GM18505 (cell line): ENCODE measurements around the gene HUWE1.

Source experiments
- ATAC-seq: cut with Tn5 transposase; IDR thresholded peaks from one replicate; pipeline ENCODE4 v1.9.1; 2021; ENCODE audit not compliant: unreplicated experiment
- POLR2A ChIP-seq: IDR thresholded peaks from 4 replicates; pipeline ENCODE4 v1.6.1; 2011; ENCODE audit warnings: borderline replicate concordance; ENCODE audit not compliant: insufficient read depth, insufficient read length; ENCODE audit errors: extremely low read depth

The HUWE1 gene

GRCh38 chrX:53599781-53600396 is 86.6 kb downstream of the HUWE1 start:
- no peak for TF ChIP-seq POLR2A
- ATAC-seq, result no peak

GRCh38 chrX:53598169-53598568 is 88.3 kb downstream of the HUWE1 start:
- TF ChIP-seq POLR2A, result no peak
- ATAC-seq, result peak; percentile 44

GRCh38 chrX:53595266-53595810 is 91.2 kb downstream of the HUWE1 start:
- TF ChIP-seq POLR2A, result no peak
- no peak for ATAC-seq

DNA sequence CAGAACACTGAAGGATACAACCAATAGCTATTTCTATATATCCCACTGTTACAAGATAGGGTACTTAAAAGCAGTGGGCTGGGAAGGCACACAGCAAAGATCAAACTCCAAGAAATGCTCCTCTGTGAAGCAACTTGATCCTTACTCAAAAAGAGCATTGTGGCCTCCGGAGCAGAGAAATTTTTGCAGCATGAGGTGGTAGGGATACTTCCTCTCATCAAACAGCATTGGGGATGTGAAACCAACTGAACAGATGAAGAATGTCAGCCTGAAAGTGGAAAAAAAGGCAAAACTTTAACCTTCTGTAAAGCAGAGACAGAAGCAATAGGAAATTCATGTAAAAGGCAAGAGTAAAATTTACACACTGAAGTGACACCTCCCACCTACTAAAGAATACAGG is 92.2 kb downstream of the HUWE1 start:
- ATAC-seq, result no peak
- no peak for TF ChIP-seq POLR2A

DNA sequence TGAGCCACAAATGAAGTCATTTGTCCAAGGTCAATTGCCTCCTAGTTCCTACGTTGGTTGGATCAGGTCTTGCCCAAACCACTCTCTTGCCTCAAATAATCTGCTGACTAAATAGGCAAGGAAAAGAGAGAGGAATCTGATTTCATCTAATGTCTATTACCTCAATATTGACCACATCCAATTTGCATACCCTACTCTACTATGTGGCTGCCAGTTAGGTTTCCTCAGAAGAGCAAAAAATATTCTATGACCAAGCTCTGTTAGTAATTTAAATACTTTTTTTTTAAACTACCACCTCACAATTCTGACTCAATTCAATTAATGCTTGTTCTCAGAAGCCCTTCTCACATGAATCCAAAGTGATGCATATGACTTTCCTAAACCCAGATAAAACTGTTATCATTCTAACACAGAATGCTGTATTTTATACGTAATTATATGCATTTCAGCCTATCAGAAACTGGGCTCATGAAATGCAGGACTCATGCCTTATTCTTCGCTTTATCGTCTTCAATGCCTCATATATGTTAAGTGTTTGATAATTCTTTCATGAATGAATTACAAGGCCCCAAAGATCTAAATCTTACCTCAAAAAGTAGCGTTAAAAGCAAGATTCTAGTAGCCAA is 98.6 kb downstream of the HUWE1 start:
- no peak for ATAC-seq
- no peak for TF ChIP-seq POLR2A

DNA sequence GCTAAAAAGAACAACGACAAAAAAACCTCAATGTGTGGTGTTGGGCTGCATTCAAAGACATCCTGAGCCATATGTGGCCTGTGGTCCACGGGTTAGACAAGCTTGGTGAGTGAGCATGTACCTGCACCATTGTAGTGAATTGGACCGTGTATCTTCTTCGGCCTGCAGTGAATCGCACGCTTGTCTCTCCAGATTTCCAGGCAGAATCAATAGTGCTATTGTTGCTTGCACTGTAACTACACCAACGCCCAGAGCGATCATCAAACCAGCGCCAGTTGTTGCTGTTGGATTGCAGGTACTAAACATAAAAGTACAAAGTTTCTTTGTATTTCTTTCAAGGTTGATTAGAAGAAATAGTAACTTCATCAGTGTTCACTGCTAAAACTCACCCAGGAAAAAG is 101.6 kb downstream of the HUWE1 start:
- no peak for ATAC-seq
- TF ChIP-seq POLR2A, result no peak

- TF ChIP-seq POLR2A, result no peak
- no peak for ATAC-seq
Measured at GRCh38 chrX:53583571-53583970, 102.9 kb downstream of the HUWE1 start.

- ATAC-seq, result no peak
- TF ChIP-seq POLR2A, result no peak
Measured at GRCh38 chrX:53580742-53581504, 105.6 kb downstream of the HUWE1 start.

GRCh38 chrX:53571494-53571893 is 115.0 kb downstream of the HUWE1 start:
- TF ChIP-seq POLR2A, result no peak
- no peak for ATAC-seq

GRCh38 chrX:53563324-53563723 is 123.2 kb downstream of the HUWE1 start:
- no peak for ATAC-seq

DNA sequence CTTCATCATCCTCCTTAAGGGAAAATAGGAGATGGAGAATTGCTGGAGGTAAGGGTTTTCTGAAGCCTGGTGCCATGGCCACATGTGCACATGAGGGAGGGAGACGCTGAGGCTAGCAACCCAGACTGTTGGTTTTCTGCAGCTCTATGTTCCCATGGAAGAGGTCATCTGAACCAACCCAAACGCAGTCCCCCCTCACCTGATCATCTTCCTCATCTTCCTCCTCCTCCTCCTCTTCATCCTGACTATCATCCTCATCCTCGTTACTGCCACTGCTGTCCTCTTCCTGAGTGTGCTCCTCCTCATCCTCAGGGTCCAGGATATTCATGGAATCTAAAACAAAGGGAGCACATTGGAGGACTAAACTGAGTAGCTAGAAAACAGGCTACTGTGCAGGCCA is 124.6 kb downstream of the HUWE1 start:
- no peak for ATAC-seq
- TF ChIP-seq POLR2A, result no peak

More at GRCh38 chrX:53563324-53563723, 123.2 kb downstream of the HUWE1 start:
- TF ChIP-seq POLR2A, result no peak

DNA sequence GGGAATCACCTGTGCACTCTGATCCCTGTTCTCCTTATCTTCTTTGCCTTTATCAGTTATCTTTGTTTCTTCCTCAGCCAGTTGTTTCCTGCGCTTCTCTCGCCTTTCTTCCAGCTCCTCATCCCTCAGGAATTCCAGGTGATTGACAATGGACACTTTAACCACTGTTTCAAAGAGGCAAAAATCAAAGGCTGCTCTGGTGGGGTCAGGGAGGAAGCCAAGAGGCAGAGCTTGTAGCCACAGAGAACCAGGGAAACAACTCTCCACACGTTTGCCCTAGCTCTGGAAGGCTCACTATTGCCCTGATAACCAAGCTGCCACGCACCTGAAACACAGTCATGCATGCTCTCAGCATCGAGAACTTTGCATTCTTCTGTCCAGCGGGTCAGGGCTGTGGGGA is 127.9 kb downstream of the HUWE1 start:
- TF ChIP-seq POLR2A, result no peak
- ATAC-seq, result no peak

DNA sequence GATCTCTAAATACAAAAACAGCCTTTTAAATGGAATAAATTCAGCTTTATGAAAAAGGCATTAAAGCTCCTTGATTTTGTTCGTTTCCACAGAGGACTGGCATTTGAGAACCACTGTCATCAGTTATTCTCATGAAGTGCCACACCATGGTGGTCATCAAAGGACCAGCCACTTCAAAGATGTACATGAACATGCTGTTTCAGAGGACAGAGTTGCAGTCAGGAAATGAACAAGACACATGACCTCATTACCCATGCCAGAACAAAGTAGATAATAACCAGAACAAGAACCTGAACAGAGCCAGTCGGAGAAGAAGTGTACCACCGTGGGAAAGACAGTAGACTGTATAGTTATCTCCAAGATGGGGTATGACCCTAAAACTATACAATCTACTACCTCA is 129.7 kb downstream of the HUWE1 start:
- no peak for TF ChIP-seq POLR2A

More for the DNA sequence above, 129.7 kb downstream of the HUWE1 start:
- no peak for ATAC-seq
